ENCODE results near the gene RPL9. TPM values are rescaled to one million over a fixed set of nuclear protein-coding genes. Genes with fewer than 3 reads are reported as not detected.

The RPL9 gene
- total and polyA plus RNA-seq, 5 experiments from 2014 or later, result 2,423 to 3,314 (median 2,739) TPM

DNA sequence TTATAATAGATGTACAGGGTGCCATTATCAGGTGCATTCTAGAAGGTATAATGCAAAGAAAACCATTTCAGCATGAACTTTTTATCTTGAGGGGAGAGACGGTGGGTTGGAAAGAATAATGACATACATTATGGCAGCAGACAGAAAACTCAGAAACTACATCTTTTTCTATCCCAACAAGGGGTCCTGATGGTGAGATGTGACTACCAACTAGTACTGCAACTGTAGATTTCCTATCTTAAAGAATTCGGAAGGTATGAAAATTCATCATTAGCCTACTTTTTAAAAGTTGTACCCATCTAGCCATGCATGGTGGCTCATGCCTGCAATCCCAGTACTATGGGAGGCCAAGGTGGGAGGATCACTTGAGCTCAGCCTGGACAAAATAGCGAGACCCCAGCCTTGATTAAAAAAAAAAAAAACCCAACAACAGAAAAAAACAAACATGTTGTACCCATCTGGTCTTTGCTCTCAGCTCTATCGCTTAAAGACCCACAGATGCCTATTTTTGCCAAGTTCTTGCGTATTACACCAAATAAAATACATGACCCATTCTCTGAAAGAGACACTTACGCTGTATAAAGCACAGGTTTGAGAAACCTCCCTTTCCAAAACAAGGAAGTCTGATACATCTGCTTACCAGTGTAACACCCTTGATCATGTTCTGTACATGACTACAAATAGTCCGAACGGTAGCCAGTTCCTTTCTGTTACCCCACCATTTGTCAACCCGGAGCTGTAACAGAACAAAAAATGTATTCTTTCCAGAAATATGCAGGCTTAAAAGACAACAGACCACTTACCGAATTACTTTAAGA, 1.6 kb downstream of the RPL9 start:
- ATAC-seq (no peak), DNase-seq (no peak)
- Mint-ChIP-seq H3K9me3 (no peaks in the 10 kb centered on the region), H3K27me3 (peaks cover 0 to 2% (median 0%) of the 10 kb centered on the region in 5 donors), H3K4me1 (peaks cover 12 to 52% (median 38%) of the 10 kb centered on the region in 4 donors), H3K27ac (peak overlapping the region; percentile 83 to 100 (median 100)), H3K4me3 (peak overlapping the region; percentile 87 to 99 (median 97)), H3K36me3 (peaks cover 8 to 72% (median 33%) of the 10 kb centered on the region in 3 donors)
- POLR2A ChIA-PET, result interaction anchor here (0.6 to 3.3 kb wide), 8 partner anchors 10 to 338 kb away, joined by 3 to 26 read pairs (median 4); partner anchors contain the start of gene SMIM14

GRCh38 chr4:39455486-39455885, 3.2 kb downstream of the RPL9 start:
- ATAC-seq (no peak), DNase-seq (no peak)
- H3K9me3 Mint-ChIP-seq, result no peaks in the 10 kb centered on the region
- no peak overlapping the region for H3K27ac Mint-ChIP-seq
- POLR2A ChIA-PET, result interaction anchor here (0.9 kb wide), 1 partner anchor 72 kb away, joined by 3 read pairs; the partner anchor contains the start of gene UGDH
- peaks cover 0 to 2% (median 0%) of the 10 kb centered on the region in 5 donors for H3K27me3 Mint-ChIP-seq
- H3K36me3 Mint-ChIP-seq, result peaks cover 8 to 83% (median 35%) of the 10 kb centered on the region in 3 donors
- H3K4me1 Mint-ChIP-seq, result peaks cover 15 to 46% (median 41%) of the 10 kb centered on the region in 4 donors
- no peak overlapping the region for H3K4me3 Mint-ChIP-seq

GRCh38 chr4:39453738-39454137, 5.0 kb downstream of the RPL9 start:
- H3K36me3 Mint-ChIP-seq, result peaks cover 8 to 88% (median 35%) of the 10 kb centered on the region in 3 donors
- no peaks in the 10 kb centered on the region for H3K9me3 Mint-ChIP-seq
- no peak overlapping the region for H3K27ac Mint-ChIP-seq
- DNase-seq (no peak), ATAC-seq (no peak)
- POLR2A ChIA-PET, result interaction anchor here (0.6 to 0.7 kb wide), 2 partner anchors 691 to 887 kb away, joined by 3 to 4 read pairs; no protein-coding TSS in a partner anchor
- no peak overlapping the region for H3K4me3 Mint-ChIP-seq
- H3K4me1 Mint-ChIP-seq, result peaks cover 12 to 39% (median 34%) of the 10 kb centered on the region in 4 donors
- H3K27me3 Mint-ChIP-seq, result peaks cover 0 to under 1% (median 0%) of the 10 kb centered on the region in 5 donors

GRCh38 chr4:39452860-39453587, 5.7 kb downstream of the RPL9 start:
- Mint-ChIP-seq H3K9me3 (no peaks in the 10 kb centered on the region), H3K27ac (peak overlapping the region in 2 of 10 donors; percentile 2 to 62), H3K36me3 (peaks cover 8 to 83% (median 31%) of the 10 kb centered on the region in 3 donors), H3K4me1 (peaks cover 12 to 32% (median 31%) of the 10 kb centered on the region in 4 donors), H3K4me3 (no peak overlapping the region), H3K27me3 (no peaks in the 10 kb centered on the region)
- ATAC-seq (peak in 1 of 2 donors; percentile 27), DNase-seq (no peak)
- POLR2A ChIA-PET, result interaction anchor here (0.6 to 0.7 kb wide), 2 partner anchors 690 to 888 kb away, joined by 3 to 4 read pairs; no protein-coding TSS in a partner anchor

- POLR2A ChIA-PET, result interaction anchor here (0.5 kb wide), 1 partner anchor 783 kb away, joined by 3 read pairs; no protein-coding TSS in a partner anchor
These were observed 6.4 kb downstream of the RPL9 start for GRCh38 chr4:39452153-39452859.

DNA sequence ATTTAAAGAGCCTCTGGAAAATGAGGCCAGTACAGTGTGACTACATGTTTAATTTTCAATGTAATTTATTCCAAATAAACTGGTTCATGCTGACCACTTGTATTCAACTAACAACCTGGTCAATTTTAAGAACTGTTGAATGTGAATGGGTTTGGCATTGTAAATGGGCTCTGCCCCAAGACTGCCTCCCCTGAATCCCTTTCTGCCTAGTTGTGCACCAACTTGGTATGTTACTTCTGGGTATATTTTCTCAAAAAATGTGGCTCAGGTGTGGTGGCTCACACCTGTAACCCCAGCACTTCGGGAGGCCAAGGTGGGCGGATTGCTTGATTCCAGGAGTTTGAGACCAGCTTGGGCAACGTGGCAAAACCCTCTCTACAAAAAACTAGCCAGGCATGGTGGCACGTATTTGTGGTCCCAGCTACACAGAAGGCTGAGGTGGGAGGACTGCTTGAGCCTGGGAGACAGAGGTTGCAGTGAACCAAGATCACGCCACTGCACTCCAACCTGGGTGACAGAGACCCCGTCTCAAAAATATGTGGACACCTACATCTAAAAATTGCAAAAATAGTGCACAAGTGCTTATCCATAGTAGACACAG, 7.2 kb downstream of the RPL9 start:
- DNase-seq, result no peak
- no peak overlapping the region for H3K4me3 Mint-ChIP-seq
- H3K4me1 Mint-ChIP-seq, result peaks cover 8 to 26% (median 21%) of the 10 kb centered on the region in 4 donors
- no peaks in the 10 kb centered on the region for H3K27me3 Mint-ChIP-seq
- ATAC-seq, result no peak
- POLR2A ChIA-PET, result interaction anchor here (0.5 to 0.7 kb wide), 2 partner anchors 482 to 784 kb away, joined by 3 read pairs; no protein-coding TSS in a partner anchor
- peak overlapping the region in 5 of 10 donors; percentile 4 to 59 (median 39) for H3K27ac Mint-ChIP-seq
- H3K36me3 Mint-ChIP-seq, result peaks cover 3 to 68% (median 18%) of the 10 kb centered on the region in 3 donors
- no peaks in the 10 kb centered on the region for H3K9me3 Mint-ChIP-seq

More at GRCh38 chr4:39452153-39452859, 6.4 kb downstream of the RPL9 start:
- Mint-ChIP-seq H3K9me3 (no peaks in the 10 kb centered on the region), H3K4me1 (peaks cover 12 to 29% (median 26%) of the 10 kb centered on the region in 4 donors), H3K4me3 (no peak overlapping the region), H3K27me3 (no peaks in the 10 kb centered on the region), H3K36me3 (peaks cover 8 to 76% (median 24%) of the 10 kb centered on the region in 3 donors), H3K27ac (peak overlapping the region in 5 of 10 donors; percentile 4 to 39 (median 15))
- ATAC-seq, result peak in 1 of 2 donors; percentile 7
- no peak for DNase-seq

GRCh38 chr4:39450618-39451017, 8.1 kb downstream of the RPL9 start:
- H3K9me3 Mint-ChIP-seq, result no peaks in the 10 kb centered on the region
- ATAC-seq (no peak), DNase-seq (no peak)
- peak overlapping the region in 7 of 10 donors; percentile 0 to 79 (median 59) for H3K27ac Mint-ChIP-seq
- H3K27me3 Mint-ChIP-seq, result no peaks in the 10 kb centered on the region
- no peak overlapping the region for H3K4me3 Mint-ChIP-seq
- peaks cover 8 to 18% (median 16%) of the 10 kb centered on the region in 4 donors for H3K4me1 Mint-ChIP-seq
- H3K36me3 Mint-ChIP-seq, result peaks cover 3 to 59% (median 17%) of the 10 kb centered on the region in 3 donors
- POLR2A ChIA-PET, result interaction anchor here (0.7 kb wide), 1 partner anchor 483 kb away, joined by 3 read pairs; no protein-coding TSS in a partner anchor

DNA sequence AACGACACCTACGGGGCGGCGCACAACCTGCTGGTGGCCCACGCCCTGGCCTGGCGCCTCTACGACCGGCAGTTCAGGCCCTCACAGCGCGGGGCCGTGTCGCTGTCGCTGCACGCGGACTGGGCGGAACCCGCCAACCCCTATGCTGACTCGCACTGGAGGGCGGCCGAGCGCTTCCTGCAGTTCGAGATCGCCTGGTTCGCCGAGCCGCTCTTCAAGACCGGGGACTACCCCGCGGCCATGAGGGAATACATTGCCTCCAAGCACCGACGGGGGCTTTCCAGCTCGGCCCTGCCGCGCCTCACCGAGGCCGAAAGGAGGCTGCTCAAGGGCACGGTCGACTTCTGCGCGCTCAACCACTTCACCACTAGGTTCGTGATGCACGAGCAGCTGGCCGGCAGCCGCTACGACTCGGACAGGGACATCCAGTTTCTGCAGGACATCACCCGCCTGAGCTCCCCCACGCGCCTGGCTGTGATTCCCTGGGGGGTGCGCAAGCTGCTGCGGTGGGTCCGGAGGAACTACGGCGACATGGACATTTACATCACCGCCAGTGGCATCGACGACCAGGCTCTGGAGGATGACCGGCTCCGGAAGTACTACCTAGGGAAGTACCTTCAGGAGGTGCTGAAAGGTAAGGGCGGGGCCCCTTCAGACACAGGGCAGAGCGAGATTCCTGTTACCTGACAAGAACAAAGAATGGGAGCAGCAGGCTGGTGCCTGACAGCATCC, 11.7 kb downstream of the RPL9 start:
- ATAC-seq, result peak; percentile 87 to 91
- Mint-ChIP-seq H3K4me1 (peaks cover 4 to 11% (median 9%) of the 10 kb centered on the region in 4 donors), H3K27me3 (no peaks in the 10 kb centered on the region), H3K36me3 (peaks cover 0 to 23% (median 1%) of the 10 kb centered on the region in 3 donors), H3K27ac (peak overlapping the region in 8 of 10 donors; percentile 8 to 83 (median 71)), H3K9me3 (no peaks in the 10 kb centered on the region), H3K4me3 (peak overlapping the region; percentile 58 to 84 (median 71))
- POLR2A ChIA-PET, result interaction anchor here (0.6 to 3.5 kb wide), 3 partner anchors 11 to 82 kb away, joined by 3 to 26 read pairs (median 4); partner anchors contain the start of genes LIAS and RPL9
- peak; percentile 27 to 80 (median 43) for DNase-seq

- peak overlapping the region in 6 of 10 donors; percentile 58 to 84 (median 74) for H3K4me3 Mint-ChIP-seq
- peaks cover 0 to 18% (median 0%) of the 10 kb centered on the region in 3 donors for H3K36me3 Mint-ChIP-seq
- POLR2A ChIA-PET, result interaction anchor here (0.6 to 3.5 kb wide), 3 partner anchors 11 to 82 kb away, joined by 3 to 26 read pairs (median 4); partner anchors contain the start of genes LIAS and RPL9
- H3K27ac Mint-ChIP-seq, result peak overlapping the region in 4 of 10 donors; percentile 19 to 74 (median 68)
- H3K27me3 Mint-ChIP-seq, result no peaks in the 10 kb centered on the region
- H3K9me3 Mint-ChIP-seq, result no peaks in the 10 kb centered on the region
- H3K4me1 Mint-ChIP-seq, result peaks cover 3 to 11% (median 8%) of the 10 kb centered on the region in 4 donors
- DNase-seq (no peak), ATAC-seq (no peak)
These were observed 12.3 kb downstream of the RPL9 start for GRCh38 chr4:39446483-39446841.

DNA sequence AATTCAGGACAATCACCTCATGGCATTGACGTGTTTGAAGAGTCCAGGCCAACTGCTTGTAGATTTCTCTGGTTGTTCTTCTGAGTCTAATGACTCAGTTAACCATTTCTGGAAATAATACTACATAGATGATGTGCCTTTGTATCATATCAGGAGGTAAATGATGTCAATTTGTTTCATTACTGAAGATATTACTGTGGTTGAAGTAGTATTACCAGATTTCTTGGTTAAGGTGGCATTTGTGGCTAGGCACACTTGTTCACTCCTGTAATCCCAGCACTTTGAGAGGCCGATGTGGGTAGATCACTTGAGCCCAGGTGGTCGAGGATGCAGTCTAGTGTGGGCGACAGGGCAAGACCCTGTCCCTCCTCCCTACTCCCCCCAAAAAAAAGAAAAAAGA, 15.7 kb downstream of the RPL9 start:
- H3K4me3 Mint-ChIP-seq, result no peak overlapping the region
- no peaks in the 10 kb centered on the region for H3K36me3 Mint-ChIP-seq
- H3K27me3 Mint-ChIP-seq, result no peaks in the 10 kb centered on the region
- no peaks in the 10 kb centered on the region for H3K9me3 Mint-ChIP-seq
- POLR2A ChIA-PET, result interaction anchor here (1.9 kb wide), 1 partner anchor 15 kb away, joined by 4 read pairs; the partner anchor contains the start of genes LIAS and RPL9
- H3K27ac Mint-ChIP-seq, result peak overlapping the region in 1 of 10 donors; percentile 37
- no peak for ATAC-seq
- peaks cover 0 to 10% (median 5%) of the 10 kb centered on the region in 4 donors for H3K4me1 Mint-ChIP-seq
- DNase-seq, result no peak
